GM19455 (cell line): ENCODE data around the gene C3orf52.

Experiments used
- ATAC-seq: cut with Tn5 transposase; IDR thresholded peaks from one replicate; pipeline ENCODE4 v1.9.1; 2021; ENCODE audit not compliant: unreplicated experiment

The C3orf52 gene

DNA sequence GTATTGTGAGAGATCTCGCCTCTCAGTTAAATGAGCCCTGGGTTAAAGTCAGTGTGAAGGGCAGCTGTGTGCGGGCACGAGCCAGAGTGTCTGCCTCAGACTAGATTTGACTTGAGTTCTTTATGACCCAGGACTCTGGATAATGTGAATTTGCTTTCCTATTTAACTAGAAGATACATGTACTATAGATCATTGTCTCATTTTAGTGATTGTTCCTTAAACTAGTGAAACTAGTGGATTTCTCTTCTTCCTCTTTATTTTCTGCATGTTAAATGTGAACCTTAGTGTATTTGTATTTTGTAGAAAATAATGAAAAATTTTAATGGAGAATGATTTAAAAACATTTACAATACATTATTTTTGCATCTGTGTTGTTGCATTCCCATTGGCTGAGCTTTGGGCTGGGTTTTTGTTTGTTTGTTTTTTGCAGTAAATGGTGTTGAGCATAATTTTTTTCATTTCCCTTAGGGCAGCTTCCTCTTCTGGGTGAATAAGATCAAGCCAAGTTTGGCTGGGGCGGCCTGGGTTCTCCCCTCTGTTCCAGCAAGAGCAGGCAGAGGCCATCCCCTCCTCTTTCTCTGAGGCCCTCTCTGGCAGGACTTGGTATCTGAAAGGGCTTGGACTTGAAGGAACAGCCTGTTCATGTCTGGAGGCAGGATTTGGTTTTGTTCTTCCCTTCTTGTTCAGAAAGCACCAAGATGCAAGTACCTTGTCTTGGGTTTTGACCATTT, 31.8 kb downstream of the C3orf52 start:
- no peak for ATAC-seq

DNA sequence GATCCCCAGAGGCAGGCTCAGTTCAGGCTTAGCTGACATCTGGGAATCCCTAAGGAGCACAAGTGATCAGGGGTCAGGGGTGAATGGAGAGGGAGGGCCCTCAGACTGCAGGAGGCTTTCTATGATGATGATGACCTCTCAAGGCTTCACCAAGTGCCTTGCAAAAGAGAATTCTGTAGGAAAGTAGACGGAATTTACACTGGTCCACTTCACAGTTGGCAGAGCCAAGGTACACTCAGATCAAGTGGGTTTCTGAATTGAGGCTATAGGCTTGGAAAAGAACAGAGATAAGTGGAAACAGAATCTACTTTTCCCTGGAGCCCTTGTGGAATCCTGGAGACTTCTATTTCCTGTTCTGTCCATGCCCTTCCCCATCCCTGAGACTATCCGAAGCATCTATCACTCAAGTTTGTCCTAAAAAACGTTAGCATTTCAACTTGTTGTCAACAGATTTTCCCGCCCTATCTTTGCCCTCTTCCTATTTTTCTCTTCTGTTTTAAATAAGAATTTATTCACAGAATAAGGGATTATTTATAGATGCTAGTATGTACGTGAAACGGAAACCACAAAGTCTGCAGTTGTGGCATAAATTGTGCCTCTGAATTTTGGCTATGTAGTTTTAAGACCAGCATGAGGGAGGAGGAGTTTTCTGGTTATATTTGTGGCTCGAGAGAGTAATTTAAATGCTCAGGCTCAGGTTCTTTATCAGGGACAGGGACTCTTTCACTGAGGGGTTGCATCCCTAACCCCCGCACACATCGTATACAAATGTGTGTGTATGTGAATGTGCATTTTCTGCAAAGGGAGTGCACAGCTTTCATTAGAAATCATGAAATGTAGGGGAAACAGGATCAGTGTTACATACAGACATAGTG, 34.0 kb downstream of the C3orf52 start:
- no peak for ATAC-seq

DNA sequence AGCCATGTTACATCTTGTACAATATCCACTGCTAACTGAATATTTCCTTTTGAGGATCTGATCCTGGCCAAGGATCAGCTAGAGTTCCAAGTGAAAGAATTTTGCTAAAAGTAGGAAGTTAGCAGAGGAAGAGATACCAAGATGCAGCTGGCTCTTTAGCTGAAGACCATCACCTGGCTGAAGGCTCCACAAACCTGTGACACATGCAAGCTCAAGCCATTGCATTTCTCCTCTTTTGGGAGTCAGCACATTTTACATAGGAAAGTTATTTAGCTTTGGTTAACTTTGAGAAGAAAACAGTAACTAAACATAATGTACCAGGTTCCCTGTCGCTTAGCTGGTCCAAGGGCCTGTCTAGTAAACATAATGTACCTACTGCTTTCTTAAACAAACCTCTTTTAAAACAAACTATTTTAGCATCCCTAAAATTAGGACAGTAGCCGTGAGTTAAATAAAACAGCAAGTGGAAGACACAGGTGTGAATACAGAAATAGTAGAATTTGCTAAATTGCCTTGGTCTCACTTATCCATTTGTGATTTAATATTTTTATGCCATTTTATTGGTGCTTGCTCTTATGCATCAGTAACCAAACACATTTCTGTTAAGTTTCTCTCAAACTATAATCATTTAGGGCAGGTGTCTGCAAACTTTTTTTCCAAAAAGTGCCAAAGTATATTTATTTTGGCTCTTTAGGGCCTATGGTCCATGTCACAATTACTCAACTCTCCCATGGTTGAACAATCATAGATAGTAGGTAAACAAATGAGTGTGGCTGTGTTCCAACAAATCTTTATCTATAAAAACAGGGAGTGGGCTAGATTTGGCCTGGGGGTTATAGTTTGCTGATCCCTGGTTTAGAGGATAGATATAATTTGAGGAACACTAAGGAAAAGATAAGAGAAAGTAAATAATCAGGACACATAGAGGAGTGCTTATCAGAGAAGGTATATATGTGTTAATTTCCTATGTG, 35.7 kb downstream of the C3orf52 start:
- no peak for ATAC-seq

DNA sequence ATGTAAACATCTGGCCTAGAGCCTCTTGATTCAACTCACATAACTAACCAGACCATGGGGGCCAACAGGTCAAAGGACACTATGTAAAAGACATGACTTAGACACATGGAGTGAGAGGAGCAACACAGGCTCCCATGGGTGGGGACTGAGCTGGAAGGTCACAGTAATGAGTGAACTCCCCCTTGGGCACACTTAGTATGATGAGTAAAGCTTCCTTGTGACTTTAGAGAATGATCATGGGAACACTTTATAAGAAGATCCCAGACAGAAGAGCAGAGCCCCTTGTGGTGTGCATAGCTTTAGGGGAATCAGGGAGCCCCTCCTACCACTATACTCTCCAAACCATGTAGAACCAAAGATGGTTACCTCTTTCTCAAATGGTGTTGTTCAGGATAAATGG, 36.7 kb downstream of the C3orf52 start:
- ATAC-seq = no peak

DNA sequence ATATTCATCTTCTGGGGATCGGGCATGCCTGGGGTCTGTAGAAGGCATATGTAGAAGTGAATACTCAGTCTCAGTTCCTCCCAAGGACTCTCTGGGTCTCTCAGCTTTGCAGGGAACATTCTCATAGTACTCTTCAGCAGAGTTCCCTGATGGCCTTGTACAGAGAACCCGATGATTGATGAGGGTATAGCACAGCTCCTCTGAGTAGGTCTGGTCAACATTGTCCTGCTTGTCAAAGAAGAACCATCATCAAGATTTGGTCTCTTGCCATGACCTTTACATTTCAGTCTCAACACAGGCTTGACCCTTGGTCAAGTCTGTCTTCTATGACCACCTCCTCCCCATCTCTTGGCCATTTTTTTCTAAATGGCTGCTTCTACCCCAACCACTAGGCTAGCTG, 37.4 kb downstream of the C3orf52 start:
- ATAC-seq = no peak

DNA sequence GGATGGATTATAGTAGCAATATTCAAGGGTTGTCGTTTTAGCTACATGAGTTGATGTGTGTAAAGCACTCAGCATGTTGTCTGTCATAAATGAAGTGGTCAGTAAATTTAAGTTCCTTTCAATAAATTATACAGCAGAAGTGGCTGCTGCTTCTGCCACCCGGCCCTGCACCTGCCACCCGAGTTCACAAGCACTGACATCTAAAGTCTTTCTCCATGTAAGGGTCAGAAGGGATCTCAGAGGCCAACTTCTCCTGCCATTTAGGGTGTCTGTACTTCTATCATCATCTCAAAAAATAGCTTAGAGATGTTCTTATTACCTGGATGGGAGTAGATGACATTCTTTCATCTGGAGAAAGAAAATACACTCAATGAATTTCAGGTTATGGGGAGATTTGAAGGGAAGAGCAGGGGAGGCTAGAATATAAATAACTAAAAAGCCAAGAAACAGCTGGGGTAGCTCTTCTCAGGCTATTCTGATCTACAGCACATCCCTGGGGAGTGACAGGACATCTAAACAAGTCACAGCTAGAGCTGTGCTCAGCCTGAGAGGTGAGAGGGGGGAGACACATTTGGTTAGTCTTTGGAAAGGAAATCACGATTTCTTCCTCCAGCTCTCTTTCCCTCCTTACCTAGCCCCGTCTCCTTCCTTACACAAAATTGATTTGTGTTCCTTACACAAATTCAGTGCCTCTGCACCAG, 38.9 kb downstream of the C3orf52 start:
- ATAC-seq = no peak

DNA sequence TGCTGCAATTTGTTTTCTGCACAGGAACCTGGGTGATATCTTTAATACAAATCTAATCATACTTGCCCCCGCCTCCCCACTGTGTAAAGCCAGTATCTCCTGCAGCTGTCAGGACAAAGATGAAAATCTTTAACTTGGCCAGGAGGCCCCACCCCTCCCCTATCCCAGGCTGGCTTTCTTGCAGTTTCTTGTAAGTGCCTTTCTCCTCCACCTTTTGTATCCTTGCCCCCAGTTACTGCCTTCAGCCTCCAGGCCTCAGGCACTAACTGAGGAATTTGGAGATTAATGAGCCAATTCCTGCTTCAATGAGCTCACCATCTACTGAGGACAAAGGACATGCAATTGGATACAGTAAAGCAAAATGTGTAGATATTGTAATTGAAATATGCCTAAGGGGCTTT, 40.3 kb downstream of the C3orf52 start:
- no peak for ATAC-seq

DNA sequence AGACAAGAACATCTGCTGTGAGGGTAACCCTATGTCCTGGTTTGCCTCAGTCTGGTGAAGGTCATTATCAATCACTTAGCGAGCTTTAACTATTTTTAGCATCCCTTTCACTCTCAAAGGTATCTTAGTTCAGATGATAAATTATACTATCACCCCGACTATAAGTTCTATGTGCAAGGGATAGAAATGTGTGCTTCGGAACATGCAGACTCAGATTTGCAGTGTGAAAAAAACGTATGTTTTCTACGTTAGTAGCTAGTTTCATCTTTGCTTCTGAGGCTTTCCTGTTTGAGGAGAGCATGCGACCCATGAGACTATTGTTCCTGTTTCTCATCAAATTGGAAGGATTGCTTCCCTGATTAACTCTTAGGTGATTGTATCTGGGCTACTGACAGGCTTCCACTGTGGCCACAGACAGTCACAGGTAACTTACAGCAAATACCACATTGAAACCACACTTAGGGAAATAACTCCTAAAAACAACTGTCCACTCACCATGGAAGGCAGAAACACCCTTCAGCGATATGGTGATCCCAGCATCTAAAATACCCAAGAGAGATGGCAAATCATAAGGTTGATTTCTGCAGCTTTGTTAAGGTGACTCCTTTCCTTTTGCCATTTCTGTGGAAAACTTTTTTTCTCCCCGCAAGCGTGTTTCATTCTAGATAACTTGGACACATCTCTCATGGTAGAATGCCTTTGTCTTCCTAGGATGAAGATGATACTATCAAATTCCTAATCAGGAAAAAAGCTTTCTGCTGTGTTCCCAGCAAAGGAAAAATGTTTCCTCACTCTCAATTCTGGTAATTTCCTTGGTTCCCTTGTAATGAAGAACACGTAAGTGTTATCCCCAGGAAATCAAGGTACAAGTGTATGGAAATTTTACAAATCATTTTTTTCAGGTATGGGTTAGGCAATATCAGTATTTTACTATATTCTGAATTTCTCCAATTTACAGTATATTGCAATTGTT, 41.6 kb downstream of the C3orf52 start:
- ATAC-seq = no peak

DNA sequence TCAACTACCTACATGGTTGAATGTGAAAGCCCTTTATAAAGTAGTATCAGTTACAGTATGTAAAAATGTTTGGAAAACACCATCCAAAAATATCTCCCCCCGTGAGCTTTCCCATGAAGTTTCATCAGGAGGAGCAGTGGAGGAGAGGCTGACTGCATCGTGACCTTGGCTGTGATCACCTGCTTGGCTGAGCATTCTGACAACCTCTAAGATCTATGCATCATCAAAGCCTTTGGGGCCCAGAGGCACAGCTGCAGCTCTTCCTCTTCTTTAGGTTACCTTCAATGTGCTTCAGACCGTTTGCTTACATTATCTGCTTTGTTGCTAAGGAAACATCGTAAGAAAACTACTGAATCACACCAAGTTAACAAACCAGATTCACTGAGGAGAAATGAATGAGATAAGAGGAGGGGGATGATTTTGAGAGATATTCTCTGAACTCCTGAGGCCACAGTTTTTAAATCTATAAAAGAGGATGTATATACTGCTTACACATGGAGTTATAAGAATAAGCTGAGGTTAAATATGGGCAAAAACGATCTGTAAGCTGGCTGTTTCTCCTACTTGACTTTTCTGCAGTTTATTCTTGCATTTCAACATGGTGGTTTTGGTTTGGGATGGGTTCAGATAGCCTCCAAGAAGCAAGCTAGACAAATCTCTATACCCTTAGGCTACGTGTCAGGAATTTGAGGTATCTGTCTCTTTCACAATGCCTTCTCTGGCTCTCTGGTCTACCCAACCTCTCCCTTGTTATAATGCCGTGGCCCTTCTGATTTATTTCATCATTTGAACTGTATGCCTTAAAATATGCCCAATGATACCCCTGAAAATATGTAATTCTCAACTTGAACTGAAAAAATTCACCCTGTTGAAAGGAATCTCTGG, 42.9 kb downstream of the C3orf52 start:
- ATAC-seq = peak; percentile 43

DNA sequence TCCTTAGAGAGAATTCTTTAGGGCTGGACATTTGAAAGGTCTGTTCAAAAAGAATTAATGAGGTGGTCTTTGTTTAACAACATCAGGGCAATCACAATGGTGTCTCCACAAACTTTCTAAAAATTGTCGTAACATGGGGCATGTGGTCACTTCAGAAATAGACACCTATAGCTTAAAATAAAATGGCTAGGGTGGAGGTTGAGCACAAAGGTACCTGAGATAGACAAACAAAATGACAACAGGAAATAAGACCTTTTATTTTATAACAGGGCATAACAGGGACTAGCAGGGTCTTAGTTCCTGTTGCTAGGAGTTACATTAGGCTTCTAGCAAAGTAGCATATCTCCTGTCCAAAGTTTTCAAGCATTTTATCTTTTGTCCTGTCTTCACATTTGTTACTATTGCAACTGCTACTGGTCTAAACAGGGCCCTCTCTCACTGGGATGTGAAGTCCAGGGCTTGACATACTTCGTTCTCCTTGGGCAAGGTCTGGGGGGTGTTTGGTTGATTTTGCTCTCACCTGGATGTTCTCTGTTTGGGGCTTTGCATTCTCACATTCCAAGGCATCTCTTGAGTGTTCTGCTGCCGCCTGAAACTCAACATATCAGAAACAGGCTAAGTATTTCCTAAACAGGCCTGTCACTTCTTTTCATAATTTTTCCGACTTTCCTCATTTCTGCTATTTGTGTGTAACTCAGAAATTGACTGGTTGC, 43.9 kb downstream of the C3orf52 start:
- ATAC-seq = no peak

DNA sequence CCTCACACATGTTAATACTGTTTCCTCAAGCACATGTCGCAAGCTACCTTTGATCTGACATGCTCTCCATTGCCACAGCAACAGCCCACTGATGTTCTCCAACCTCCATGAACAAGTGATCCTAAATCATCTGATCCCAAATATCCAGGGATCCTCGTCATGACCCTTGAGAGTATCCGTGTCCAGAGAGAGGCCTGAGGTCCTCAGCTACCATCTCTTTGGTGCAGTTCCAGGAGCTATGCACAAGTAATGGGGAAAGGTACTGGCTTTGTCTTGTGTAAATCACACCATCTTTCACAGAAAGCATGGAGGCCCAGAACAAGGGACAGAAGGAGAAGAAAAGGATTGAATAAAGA, 44.4 kb downstream of the C3orf52 start:
- ATAC-seq = no peak

DNA sequence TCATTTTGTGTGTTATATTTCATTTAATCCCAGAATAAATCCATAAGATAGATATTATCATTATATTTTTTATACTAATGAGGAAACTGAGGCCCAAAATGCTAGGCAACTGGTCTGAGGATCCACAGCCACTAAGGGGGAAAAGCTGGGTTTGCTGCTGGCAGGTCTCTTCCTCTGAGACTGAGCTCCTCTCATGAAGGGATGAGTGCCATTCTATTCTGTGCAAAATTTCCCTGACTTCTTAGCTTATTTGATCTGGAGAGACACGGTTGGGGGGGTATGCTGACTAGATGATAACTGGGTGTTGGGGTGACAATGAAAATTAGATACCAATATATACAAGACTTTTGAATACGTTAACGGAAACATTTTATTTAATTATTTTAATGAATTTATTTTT, 44.9 kb downstream of the C3orf52 start:
- no peak for ATAC-seq

DNA sequence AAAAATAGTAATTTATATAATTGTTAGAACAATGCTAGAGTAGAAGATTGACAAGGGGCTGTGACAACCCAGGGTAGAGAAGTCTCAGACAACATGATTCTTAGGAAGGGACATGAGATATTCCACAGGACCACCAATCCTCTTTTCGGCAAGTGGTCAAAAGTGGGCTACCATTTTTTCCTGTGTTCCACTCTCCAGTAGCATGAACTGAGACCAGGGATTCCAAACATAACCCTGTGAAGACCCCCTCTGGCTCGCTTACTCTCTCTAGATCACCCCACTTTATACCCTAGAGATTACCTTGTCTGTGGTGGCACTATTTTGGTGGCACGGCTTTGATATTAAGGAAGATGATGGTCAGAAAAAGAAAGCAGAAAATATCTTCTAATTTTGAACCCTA, 45.9 kb downstream of the C3orf52 start:
- no peak for ATAC-seq

DNA sequence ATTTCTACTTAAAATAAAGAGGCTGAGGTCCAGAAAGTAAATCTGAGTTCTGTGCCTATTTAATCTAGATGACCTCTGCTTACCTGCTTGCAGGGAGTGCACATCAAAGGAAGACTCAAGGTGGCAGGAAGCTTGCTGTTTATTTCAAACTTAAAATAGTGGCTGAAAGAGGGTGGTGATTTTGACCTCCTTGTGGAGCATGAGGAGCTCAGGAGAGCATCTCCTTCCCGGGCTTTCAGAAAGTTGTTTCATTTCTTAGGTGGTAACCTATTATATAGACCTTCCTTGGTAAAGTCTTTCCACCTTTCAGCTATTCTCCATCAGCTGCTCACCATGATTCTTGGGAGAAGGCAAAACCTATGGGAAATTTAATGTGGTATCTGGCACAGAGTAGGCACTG, 46.4 kb downstream of the C3orf52 start:
- ATAC-seq = no peak

DNA sequence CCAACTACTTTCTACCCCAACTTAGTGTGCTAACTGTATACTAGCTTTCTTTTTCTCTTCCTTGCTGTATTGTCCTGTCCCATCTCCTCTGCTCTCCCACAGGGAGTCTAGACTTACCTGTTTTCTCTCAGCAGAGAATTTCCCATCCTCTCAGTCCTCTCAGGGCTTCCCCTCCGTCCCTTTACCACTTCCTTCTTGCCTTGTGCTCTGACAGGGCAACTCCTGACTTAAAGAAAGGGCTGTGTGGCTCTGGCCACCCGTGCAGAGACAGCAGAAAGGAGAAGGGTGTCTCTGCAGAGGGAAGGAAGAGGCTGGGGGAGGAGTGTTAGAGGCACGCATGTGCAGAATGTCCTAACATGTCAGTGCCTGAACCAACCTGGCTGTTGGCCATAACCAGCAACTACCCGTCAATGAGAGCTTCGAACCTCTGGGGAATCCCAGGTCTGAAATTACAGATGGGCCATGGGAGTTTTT, 46.8 kb downstream of the C3orf52 start, which contains the start of gene GCSAM:
Gene GCSAM (minus strand): TSS at position 274 of the 474 bp plus-strand sequence. CDS start 128 bp downstream, at position 146.
- peak; percentile 72 for ATAC-seq

DNA sequence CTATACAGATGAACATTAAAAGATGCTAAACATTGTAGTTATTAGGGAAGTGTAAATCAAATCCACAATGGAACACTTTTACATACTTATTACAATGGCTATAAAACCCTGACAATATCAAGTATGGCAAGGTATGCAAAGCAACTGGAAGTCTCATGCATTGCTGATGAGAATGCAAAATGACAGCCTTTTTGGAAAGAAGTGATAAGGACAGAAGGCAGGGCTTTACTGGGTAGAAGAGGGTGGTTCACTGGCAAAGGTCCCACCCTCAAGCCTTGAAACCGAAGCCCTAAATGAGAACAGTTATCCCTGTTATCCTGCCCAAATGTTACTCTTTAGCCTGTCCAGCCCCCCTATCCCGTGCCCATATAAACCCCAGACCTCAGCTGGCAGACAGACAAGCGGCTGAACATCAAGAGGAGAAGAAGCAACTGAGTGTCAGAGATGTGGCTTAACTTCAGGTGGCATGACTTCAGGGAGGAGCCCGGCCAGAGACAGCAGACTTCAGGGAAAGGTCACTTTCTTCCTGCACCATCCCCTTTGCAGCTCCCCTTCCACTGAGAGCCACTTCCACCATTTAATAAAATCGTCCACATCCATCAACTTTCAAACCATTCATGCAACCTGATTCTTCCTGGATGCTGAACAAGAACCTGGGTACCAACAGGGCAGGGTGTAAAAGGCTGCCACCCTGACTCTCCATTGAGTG, 47.6 kb downstream of the C3orf52 start:
- ATAC-seq = no peak
